Erythroblast (primary cell): Measurements from ENCODE around the gene LDAH.

Experiments
- GATA1 ChIP-seq: IDR thresholded peaks from 2 replicates; pipeline ENCODE4 v1.6.1; 2011; ENCODE audit warnings: low read depth, mild to moderate bottlenecking, control low read depth, low read length, moderate library complexity
- POLR2A ChIP-seq: IDR thresholded peaks from 2 replicates; pipeline ENCODE4 v1.6.1; 2011; ENCODE audit warnings: mild to moderate bottlenecking, low read length

DNA sequence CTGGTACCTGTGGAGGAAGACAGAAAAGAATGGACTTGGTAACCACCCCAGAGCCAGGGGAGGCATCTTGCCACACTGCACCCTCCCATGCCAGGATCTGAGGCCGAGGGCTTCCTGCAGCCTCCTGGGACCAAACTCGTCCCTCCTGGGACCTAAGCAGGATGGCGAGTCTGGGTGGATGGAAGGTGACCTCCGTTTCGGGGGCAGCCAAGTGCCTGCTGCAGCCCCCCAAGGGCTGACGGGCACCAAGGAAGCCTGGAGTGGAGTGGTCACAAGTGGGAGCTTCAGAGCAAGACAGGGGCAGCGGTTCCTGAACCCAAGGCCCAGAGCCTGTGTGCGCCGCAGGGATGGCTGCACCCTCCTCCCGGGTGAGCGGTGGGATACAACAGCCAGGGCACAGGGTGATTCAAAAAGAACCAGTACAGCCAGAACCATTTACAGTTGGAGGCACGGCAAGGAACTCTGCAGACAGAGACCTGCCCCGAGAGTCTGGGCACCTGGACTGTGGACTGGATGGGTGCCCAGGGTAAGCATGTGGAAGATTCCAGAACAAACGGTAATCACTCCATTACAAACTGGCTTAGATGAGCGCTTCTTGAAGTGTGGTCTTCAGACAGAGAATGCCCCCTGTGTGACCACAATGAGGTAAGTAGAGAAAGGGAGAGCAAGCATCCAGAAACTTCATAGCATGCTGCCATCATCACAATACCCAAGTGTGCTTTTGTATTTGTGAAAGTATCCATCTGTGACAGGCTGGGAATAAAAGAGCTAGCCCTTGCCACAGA, 184.1 kb downstream of the LDAH start:
- no peak for TF ChIP-seq POLR2A
- no peak for TF ChIP-seq GATA1
